Measurements from ENCODE around the gene NCBP2. TPM values are rescaled to one million over a fixed set of nuclear protein-coding genes. Genes with fewer than 3 reads are reported as not detected.
A peak's percentile ranks its signal among the peaks of the same experiment; 100 is the strongest.

Gene NCBP2
- 90.4 and 94.8 TPM in 2 replicates for total RNA-seq (2014; rRNA removed; shearing (Covaris generic))
- polyA plus RNA-seq (2015; cell fraction: cytosol; rRNA removed): 101 and 117 TPM in 2 replicates
- 101 and 124 TPM in 2 replicates for polyA plus RNA-seq (2015; cell fraction: nucleus; rRNA removed)

- in situ Hi-C loops (cut with HindIII; ENCODE audit: low pct_unique_long_range_greater_than_20kb, low sequenced_read_pairs): no loop called here
- DNase-seq (ENCODE audit: low read depth, low spot score): peak; percentile 98
These were observed at the start of gene NCBP2 for GRCh38 chr3:196942226-196942914. TSS of gene NCBP2 (minus strand) at chr3:196942528. CDS start at chr3:196942503, 25 bp downstream.

DNA sequence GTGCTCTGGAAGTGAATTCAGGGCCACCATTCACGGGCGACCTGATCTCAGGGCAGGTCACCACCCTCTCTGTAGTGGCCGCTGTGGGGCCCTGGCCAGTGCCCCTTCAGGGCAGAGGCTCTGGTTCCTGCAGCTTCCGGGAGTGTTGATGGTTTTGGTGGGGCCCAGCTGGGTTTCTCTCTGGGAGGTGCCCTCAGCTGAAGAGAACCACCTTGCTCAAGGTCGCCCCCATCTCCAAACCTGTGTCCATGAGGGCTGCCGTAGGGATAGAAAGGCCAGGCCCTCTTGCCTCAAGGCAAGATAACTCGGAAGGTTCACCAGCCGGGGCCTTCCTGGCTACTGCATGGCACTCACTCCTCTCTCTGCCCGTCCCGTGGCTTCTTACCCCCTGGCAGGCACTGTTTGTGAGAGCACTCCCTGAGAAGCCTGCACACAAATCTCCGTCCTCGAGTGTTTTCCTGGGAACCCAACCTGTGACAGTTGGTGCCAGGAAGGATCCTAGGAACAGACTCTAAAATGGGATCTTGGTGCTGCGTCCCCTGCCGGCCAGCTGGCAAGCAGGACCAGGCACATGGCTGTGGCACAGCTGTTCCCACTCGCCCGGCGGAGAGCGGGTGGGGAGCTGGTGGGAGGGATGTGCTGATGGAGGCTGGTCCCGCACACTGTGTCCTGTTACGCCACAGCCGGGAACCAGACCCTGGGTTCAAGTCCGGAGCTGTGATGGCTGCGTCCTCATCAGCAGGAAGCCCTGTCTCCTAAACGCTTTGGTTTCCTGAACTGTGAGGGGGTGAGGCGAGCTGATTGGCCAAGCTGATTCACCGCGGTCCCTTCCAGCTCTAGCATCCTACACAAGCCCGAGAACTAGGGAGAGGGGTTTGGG is 49.5 kb upstream of the NCBP2 start:
- DNase-seq (ENCODE audit: low read depth, low spot score): no peak
- in situ Hi-C loops (cut with HindIII; ENCODE audit: low pct_unique_long_range_greater_than_20kb, low sequenced_read_pairs): no loop called here

- in situ Hi-C loops (cut with HindIII; ENCODE audit: low pct_unique_long_range_greater_than_20kb, low sequenced_read_pairs): no loop called here
- no peak for DNase-seq (ENCODE audit: low read depth, low spot score)
These were observed 48.3 kb upstream of the NCBP2 start for GRCh38 chr3:196990601-196991007.

DNA sequence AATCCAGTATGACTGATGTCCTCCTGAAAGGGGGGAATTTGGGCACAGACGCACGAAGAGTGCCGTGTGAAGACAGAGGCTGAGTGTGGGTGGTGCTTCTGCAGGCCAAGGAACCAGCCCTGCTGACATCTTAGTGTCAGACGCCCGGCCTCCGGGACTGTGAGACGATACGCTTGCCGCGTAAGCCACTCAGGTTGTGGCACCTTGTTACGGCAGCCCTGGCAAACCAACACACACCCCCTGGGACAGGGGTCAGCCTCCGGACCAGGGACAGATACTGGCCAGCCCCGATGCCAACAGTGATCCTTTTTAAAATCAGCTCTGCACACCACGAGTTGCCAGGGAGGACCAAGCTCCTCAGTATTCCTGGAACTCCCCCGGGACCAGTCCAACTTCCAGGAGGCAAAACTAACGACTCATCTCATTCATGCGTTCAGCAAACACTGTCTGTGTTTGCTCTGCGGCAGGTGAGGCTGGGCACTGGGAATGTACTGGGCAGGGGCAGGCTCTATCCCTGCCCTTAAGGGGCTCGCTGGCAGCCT is 47.5 kb upstream of the NCBP2 start:
- DNase-seq (ENCODE audit: low read depth, low spot score): no peak
- in situ Hi-C loops (cut with HindIII; ENCODE audit: low pct_unique_long_range_greater_than_20kb, low sequenced_read_pairs): no loop called here

GRCh38 chr3:196988241-196989029 is 46.1 kb upstream of the NCBP2 start:
- peak; percentile 68 for DNase-seq (ENCODE audit: low read depth, low spot score)
- in situ Hi-C loops (cut with HindIII; ENCODE audit: low pct_unique_long_range_greater_than_20kb, low sequenced_read_pairs): no loop called here

DNA sequence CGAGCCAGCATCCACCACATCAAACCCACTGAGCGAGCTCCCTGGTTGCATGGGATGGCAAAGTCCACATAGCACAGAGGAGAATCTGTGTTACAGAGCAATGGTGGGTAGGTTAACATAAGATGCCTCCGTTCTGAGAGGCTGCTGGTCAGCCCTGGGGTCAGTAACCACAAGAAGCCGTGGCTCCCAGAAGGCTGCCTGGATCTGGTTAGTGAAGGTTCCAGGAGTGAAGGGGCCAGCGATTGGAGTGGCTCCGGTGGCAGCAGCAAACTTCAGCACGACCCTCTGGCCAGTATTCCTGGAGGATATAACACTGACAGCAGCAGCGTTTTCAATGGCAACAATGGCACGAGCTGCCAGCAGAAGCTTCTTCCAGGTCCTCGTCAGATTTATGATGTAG is 44.7 kb upstream of the NCBP2 start:
- in situ Hi-C loops (cut with HindIII; ENCODE audit: low pct_unique_long_range_greater_than_20kb, low sequenced_read_pairs): no loop called here
- DNase-seq (ENCODE audit: low read depth, low spot score): no peak

GRCh38 chr3:196985954-196986885 is 43.9 kb upstream of the NCBP2 start:
- DNase-seq (ENCODE audit: low read depth, low spot score): no peak
- in situ Hi-C loops (cut with HindIII; ENCODE audit: low pct_unique_long_range_greater_than_20kb, low sequenced_read_pairs): no loop called here

- DNase-seq (ENCODE audit: low read depth, low spot score): no peak
- in situ Hi-C loops (cut with HindIII; ENCODE audit: low pct_unique_long_range_greater_than_20kb, low sequenced_read_pairs): no loop called here
These were observed 43.0 kb upstream of the NCBP2 start for GRCh38 chr3:196985298-196985697.

- DNase-seq (ENCODE audit: low read depth, low spot score): no peak
- in situ Hi-C loops (cut with HindIII; ENCODE audit: low pct_unique_long_range_greater_than_20kb, low sequenced_read_pairs): no loop called here
These were observed 40.9 kb upstream of the NCBP2 start for GRCh38 chr3:196983186-196983585.

- in situ Hi-C loops (cut with HindIII; ENCODE audit: low pct_unique_long_range_greater_than_20kb, low sequenced_read_pairs): no loop called here
- DNase-seq (ENCODE audit: low read depth, low spot score): no peak
These were observed 39.3 kb upstream of the NCBP2 start for GRCh38 chr3:196981657-196982056.

DNA sequence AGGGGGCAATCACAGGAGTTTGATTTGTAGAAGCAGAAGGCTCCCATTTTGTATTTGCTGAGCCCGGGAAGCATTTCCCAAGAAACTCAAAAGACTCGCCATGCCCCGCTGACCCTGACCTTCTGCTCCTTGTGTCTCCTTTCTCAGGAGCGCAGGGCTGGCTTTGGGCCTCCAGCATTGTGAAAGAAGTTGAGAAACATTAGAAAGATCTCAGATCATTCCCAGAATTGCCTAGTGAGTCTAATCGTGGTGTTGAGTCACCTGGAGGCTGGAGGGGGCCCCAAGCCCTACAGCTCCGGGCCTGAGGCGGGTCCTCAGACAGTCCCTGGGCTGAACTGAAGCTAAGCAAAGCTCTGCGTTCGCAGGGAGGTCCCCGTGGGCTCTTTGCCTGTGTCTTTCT is 37.2 kb upstream of the NCBP2 start:
- in situ Hi-C loops (cut with HindIII; ENCODE audit: low pct_unique_long_range_greater_than_20kb, low sequenced_read_pairs): no loop called here
- no peak for DNase-seq (ENCODE audit: low read depth, low spot score)

DNA sequence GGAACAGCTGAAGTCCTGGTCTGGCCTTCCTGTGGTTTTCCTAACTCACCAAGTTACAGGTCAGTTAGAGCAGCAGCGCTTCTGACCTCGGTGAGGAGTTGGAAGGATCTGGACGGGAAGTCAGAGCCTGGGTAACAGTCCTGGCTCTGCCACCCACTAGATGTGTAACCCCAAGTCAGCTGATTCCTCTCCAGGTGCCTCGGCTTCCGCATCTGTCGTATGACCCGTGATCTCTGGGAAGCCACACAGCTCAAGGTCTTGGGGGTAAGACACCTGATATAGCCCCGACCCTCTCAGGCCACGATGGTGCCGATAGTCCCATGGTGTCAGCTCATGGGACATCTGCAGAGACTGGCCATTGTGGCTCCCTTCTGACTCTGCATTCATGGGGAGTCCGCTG is 34.6 kb upstream of the NCBP2 start:
- in situ Hi-C loops (cut with HindIII; ENCODE audit: low pct_unique_long_range_greater_than_20kb, low sequenced_read_pairs): no loop called here
- DNase-seq (ENCODE audit: low read depth, low spot score): no peak

GRCh38 chr3:196975349-196975748 is 33.0 kb upstream of the NCBP2 start:
- in situ Hi-C loops (cut with HindIII; ENCODE audit: low pct_unique_long_range_greater_than_20kb, low sequenced_read_pairs): no loop called here
- DNase-seq (ENCODE audit: low read depth, low spot score): no peak

DNA sequence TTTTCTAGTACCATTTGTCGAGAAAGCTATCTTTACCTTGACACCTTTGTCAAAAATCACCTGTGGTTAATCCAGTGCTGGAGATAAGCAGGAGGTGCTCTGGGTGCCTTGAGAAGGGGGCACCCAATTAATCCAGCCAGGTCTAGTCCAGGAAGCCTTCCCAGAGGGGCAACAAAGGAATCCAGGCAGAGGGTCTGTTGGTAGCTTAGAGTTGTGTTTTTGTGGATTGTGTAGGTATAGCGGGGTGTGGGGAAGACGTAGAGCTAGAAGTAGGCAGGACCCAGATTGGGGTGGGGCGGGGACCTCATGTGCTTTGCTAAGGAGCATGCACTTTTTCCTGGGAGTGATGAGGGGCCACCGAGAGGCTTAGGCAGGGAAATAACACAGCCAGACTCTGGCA is 32.3 kb upstream of the NCBP2 start:
- in situ Hi-C loops (cut with HindIII; ENCODE audit: low pct_unique_long_range_greater_than_20kb, low sequenced_read_pairs): no loop called here
- DNase-seq (ENCODE audit: low read depth, low spot score): no peak

- DNase-seq (ENCODE audit: low read depth, low spot score): no peak
- in situ Hi-C loops (cut with HindIII; ENCODE audit: low pct_unique_long_range_greater_than_20kb, low sequenced_read_pairs): no loop called here
These were observed 28.9 kb upstream of the NCBP2 start for GRCh38 chr3:196971094-196971698.

DNA sequence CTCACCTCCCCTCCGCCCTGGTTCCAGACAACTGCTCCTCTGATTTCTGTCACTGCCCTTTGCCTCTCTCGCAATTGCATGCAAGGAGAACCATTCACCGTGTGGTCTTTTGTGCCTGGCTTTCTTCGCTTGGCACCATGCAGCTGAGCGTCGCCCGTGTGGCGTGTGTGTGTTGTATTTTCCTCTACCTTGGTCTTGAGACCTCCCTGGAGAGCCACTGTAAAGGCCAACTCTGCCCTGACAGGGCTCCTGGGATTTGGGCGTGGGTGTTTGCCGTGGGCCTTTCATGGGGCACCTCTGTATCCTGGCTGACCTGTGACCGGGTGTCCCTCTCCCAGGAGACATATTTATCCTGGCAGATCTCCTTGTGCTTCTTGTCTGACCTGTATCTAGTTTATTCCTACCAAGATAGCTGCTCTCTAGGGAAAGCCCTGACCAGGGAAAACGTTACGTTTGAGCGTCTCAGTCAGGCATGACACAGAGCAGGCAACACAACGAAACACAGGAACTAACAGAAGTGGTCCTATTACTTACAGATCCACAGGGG is 28.3 kb upstream of the NCBP2 start:
- no peak for DNase-seq (ENCODE audit: low read depth, low spot score)
- in situ Hi-C loops (cut with HindIII; ENCODE audit: low pct_unique_long_range_greater_than_20kb, low sequenced_read_pairs): no loop called here
